Prostate gland (tissue), 2 donors: ENCODE measurements around the gene PRICKLE3.

ENCODE experiments used
- CTCF ChIP-seq, 4 experiments: fragments of 200-600 bp in 2 of 4; fragments of 450-650 bp in 2 of 4; sonication (generic) in 2 of 4; IDR thresholded peaks; 1 replicate in 3 of 4; 2 replicates in 1 of 4; pipeline ENCODE4 v1.5.1; 2016 to 2019; ENCODE audit warnings: antibody characterized with exemption in 4 of 4, mild to moderate bottlenecking in 2 of 4, moderate library complexity in 2 of 4
- POLR2A ChIP-seq: fragments of 450-650 bp; IDR thresholded peaks from one replicate; pipeline ENCODE4 v1.6.1; 2016; ENCODE audit warnings: antibody characterized with exemption, mild to moderate bottlenecking
- POLR2AphosphoS5 ChIP-seq: sonication (generic); formaldehyde crosslinking; IDR thresholded peaks from one replicate; pipeline ENCODE4 v1.6.1; 2017; ENCODE audit warnings: antibody characterized with exemption

GRCh38 chrX:49165901-49166881, 20.0 kb downstream of the PRICKLE3 start:
- peak in 2 of 4 experiments; percentile 44 to 54 for TF ChIP-seq CTCF (IDR thresholded peaks at IDR 0.05)
- peak; percentile 11 for TF ChIP-seq POLR2A
- peak; percentile 78 for TF ChIP-seq POLR2AphosphoS5
